GM18861 (cell line): Measurements from ENCODE around the gene OR1K1.
"Not testable (repeated sequence)": the region's sequence is repeated elsewhere in the genome, so short reads cannot be mapped to it uniquely, and the experiment has no call there.

ENCODE experiments used
- ATAC-seq: cut with Tn5 transposase; IDR thresholded peaks from one replicate; pipeline ENCODE4 v1.9.1; 2021; ENCODE audit not compliant: unreplicated experiment

The OR1K1 gene, protein sequence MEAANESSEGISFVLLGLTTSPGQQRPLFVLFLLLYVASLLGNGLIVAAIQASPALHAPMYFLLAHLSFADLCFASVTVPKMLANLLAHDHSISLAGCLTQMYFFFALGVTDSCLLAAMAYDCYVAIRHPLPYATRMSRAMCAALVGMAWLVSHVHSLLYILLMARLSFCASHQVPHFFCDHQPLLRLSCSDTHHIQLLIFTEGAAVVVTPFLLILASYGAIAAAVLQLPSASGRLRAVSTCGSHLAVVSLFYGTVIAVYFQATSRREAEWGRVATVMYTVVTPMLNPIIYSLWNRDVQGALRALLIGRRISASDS

DNA sequence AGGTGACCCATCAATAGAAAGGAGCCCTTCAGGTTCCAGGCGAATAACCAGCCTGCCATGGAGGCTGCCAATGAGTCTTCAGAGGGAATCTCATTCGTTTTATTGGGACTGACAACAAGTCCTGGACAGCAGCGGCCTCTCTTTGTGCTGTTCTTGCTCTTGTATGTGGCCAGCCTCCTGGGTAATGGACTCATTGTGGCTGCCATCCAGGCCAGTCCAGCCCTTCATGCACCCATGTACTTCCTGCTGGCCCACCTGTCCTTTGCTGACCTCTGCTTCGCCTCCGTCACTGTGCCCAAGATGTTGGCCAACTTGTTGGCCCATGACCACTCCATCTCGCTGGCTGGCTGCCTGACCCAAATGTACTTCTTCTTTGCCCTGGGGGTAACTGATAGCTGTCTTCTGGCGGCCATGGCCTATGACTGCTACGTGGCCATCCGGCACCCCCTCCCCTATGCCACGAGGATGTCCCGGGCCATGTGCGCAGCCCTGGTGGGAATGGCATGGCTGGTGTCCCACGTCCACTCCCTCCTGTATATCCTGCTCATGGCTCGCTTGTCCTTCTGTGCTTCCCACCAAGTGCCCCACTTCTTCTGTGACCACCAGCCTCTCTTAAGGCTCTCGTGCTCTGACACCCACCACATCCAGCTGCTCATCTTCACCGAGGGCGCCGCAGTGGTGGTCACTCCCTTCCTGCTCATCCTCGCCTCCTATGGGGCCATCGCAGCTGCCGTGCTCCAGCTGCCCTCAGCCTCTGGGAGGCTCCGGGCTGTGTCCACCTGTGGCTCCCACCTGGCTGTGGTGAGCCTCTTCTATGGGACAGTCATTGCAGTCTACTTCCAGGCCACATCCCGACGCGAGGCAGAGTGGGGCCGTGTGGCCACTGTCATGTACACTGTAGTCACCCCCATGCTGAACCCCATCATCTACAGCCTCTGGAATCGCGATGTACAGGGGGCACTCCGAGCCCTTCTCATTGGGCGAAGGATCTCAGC is at the start of gene OR1K1:
Gene OR1K1, plus strand, starts transcription at position 58 of the 995 bp plus-strand sequence. Its CDS starts 0 bp downstream, at position 58.
- ATAC-seq = no peak

DNA sequence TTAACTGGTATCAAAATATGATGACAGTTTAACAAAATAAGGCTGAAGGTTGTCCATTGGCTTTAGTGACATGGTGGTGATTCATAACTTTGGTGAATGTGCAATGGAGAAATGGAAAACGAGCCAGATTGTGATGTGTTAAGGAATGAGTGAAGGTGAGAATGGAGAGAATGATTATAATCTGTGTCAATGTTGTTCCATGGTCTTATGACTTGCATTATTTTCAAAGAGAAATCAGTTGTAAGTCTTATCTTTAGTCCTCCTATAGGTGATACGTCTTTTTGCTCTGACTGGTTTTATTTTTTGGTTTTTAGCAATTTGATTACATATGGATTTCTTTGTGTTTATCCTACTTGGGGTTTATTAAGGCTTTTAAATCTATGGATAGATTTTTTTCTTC is 45.1 kb upstream of the OR1K1 start:
- ATAC-seq = no peak

DNA sequence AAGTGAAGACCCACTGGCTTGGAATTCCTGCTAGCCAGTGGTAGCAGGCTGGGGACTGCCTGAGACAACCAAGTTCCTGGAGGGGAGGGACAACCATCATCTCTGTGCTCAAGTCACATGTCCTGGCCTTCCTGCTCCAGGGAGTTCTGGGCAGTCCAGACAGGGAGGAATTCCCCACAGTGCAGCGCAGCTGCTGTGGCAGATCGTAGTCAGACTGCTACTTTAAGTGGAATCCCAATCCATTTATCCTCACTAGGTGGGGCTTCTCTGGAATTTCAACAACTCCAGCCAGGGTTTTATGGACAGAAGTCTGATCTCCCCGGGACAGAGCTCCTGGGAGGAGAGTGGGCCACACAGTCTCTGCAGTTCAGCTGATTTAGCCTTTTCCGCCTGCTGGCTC is 32.1 kb upstream of the OR1K1 start:
- no peak for ATAC-seq

DNA sequence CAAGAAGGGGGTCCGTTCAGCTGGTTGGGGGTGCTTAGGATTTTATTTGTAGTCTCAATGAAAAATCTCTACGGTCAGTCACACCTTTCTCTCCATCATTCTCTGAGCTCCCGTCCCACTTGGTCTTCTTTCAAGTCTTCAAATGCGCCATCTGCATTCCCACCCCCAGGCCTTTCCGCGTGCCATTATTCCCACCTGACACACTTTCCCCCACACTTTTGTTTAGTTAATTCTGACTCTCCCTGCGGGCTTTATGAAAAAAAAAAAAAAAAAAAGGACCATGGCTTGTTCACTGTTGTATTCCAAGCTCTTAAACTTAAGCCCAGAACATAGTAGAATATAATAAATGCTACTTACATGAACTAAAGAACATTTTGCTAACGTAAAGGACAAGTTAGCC is 22.9 kb upstream of the OR1K1 start:
- no peak for ATAC-seq

DNA sequence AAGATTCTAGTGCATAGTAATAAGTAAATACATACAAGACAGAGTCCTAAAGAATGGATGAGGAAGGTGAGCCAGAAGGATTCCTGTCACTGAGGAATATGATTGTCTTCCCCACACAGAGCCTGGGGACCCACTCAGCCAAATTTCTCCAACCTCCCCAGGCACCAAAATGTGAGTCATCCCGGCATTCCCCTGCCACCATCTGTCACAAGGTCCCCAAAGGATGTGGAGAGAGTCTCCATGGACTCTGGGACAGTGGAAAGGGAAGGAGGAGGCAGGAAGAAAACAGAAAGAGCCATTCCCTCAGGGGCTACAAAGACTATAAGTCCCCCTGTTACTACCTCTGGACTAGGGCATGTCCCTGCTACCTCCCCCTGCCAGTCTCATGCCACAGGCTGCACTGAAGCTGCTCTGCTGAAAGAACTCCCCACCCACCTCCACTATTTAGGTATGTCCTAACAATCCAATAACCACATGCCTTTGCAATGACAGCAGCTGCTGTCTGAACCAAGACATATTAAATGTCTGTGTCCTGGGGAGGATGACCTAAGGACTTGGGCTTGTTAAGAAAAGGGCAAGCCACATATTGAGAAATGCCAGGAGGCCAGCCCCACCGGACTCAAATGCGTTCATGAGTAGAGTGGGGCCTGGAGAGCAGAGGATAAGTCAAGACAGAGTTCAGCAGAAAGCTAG is 21.8 kb upstream of the OR1K1 start:
- ATAC-seq = no peak

DNA sequence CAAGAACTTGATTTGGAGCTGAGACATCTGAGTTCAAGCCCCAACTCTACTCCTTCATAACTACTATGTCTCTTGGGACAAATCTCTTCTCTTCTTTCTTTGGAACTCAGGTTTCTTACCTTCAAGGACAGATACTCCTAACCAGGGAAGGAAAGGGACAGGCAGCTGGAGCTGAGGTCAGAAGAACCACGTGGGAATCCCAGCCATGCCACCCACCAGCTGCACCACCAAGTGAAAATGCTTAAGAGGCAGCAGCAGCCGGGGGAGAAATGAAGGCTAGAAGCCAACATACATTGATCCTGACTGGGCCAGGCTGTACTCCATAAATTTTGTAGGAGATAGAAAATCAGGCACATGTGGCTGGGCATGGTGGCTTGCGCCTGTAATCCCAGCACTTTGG is 20.7 kb upstream of the OR1K1 start:
- no peak for ATAC-seq

DNA sequence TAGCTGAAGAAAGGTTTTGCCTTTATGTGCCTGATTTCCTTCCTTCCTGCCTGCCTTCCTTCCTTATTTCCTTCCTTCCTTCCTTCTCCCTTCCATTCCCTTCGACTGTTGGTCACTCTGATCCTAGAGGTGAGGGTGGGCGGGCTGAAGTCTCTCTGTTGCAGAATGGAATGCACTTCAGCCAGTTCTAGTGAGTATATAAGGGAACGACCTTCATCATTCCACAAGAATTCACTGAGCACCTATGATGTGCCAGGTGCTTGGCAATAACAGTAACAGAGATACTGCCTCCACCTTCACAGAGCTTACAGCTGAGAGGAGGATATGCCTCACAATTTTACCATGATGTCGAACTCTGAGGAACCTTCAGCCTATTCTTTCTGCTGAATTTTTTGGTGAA is 19.9 kb upstream of the OR1K1 start:
- ATAC-seq = no peak

DNA sequence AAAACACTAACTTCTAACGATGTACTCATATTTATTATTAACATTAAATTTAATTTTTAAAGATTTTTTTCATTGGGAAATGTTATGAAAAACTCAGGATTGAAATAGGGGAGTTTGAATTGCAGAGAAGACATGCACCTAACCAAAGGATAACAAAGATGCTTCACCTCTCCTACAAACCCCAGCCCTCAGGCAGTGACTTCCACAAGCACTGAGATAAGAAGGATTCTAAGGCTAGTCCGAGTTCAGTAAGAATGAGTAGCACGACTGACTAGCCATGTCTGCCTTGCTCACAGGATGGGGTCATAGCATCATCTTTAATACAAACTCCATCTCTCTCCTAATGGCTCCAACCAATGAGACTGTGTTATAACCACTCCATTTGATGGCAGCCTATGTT is 18.3 kb upstream of the OR1K1 start:
- ATAC-seq = no peak

DNA sequence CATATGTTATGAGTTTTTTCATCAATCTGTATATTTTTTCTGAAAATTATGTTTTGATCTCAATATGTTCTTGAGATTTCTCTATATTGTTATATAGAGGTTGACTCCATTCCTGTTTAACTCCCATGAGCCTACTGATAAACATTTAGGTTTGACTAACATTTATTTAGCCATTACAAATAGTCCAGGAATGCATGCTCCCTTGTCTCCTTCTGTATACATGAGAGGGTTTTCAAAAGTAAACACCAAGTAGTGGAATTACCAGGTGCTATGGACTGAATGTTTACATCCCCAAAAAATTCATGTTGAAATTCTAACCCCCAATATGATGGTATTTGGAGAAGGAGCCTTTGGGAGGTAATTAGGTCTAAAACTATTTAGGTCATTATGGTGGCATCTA is 14.7 kb upstream of the OR1K1 start:
- no peak for ATAC-seq

DNA sequence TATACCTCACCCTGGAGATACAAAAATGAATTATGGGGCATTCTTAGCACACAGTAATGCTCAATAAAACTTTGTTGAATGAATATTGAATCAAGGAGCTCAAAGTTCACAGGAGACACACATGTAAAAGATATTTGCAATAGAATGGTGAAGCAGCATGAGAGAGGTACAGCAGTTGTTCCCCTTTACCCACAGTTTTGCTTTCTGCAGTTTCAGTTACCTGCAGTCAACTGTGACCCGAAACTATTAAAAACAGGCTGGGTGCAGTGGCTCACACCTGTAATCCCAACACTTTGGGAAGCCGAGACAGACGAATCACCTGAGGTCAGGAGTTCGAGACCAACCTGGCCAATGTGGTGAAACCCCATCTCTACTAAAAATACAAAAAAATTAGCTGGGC is 13.6 kb upstream of the OR1K1 start:
- ATAC-seq = no peak

DNA sequence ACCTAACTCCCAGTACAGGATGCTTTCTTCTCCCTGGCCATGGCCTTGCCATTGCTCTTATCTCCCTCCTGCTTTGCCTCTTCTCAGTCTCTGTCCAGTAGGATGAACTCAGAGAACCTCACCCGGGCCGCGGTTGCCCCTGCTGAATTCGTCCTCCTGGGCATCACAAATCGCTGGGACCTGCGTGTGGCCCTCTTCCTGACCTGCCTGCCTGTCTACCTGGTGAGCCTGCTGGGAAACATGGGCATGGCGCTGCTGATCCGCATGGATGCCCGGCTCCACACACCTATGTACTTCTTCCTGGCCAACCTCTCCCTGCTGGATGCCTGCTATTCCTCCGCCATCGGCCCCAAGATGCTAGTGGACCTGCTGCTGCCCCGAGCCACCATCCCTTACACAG is 11.1 kb upstream of the OR1K1 start, which contains the start of gene OR5C1:
Gene OR5C1, plus strand, starts transcription at position 103 of the 400 bp plus-strand sequence. Its CDS starts 0 bp downstream, at position 103.
- no peak for ATAC-seq

DNA sequence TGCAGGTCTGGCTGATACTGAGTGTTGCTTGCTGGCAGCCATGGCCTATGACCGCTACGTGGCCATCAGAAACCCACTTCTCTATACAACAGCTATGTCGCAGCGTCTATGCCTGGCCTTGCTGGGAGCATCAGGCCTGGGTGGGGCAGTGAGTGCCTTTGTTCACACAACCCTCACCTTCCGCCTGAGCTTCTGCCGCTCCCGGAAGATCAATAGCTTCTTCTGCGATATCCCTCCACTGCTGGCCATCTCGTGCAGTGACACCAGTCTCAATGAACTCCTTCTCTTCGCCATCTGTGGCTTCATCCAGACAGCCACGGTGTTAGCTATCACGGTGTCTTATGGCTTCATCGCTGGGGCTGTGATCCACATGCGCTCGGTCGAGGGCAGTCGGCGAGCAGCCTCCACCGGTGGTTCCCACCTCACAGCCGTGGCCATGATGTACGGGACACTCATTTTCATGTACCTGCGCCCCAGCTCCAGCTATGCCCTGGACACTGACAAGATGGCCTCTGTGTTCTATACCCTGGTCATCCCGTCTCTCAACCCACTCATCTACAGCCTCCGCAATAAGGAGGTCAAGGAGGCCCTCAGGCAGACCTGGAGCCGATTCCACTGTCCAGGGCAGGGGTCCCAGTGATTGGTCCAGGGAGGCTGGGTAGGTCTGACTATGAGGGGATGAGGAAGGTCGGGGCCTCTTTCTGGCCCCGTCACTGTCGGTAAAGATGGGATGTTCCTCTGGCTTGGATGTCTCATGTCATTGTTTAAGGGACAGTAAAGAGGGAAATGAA is 10.5 kb upstream of the OR1K1 start:
- no peak for ATAC-seq

DNA sequence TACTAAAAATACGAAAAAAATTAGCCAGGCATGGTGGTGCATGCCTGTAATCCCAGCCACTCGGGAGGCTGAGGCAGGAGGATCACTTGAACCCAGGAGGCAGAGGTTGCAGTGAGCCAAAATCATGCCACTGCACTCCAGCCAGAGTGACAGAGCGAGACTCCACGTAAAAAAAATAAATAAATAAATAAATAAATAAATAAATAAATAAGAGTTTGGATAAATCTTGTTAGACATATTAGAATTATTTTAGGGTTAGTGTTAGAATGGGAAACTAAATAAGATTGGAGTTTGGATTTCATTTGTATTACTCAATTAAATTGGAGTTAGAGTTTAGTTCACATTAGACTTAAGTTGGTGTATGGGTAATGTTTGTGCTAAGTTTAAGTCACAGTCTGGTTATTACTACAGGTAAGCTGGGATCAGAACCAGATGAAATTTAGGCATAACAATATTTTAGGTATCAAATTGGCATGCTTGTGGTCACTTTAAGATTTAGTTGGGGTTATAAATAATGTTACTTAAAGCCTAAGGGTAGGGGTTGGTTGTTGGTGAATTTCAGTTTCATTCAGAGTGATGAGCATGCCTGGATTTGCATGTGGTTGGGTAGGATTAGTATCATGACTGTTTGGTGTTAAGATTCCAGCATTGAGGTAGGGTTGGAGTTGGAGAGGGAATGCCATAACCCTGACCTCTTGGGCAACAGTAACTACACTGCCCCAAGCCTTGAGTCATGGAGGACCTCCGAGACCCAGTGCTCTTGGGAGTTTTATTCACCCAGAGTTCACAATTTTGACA is 7.9 kb upstream of the OR1K1 start:
- no peak for ATAC-seq

DNA sequence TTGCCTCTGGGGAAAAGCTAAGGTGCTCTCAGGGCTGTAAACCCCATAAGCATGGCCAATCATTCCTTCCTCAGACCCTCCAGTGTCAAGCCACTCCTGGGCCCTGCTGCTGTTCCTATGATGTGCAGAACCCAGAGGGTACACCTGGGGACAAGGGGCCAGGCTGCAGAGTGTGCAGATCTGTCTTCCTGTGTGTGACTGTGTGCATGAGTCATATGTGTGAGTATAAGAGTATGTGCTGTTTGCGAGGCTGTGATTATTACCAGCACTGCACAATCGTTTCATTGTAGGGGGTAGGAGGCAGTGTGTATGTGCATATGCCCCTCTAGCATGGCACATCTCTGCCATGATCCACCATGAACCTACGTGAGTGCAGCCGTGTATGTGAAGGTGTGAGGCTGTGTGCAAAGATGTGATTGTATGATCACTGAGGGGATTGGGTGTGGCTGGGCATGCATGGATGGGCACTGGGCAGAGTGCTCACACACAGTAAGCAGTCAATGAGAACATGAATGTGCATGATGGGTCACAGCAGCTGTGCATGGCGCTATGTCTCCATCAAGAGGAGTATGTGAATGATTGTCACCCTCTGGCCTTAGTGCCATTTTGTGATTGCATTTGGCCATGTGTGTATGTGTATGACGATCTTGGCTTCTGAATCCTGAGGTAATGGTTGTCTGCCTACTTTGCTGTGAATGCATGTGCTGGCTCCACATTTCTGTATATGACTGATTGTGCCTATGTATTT is 2.4 kb upstream of the OR1K1 start:
- ATAC-seq = no peak

DNA sequence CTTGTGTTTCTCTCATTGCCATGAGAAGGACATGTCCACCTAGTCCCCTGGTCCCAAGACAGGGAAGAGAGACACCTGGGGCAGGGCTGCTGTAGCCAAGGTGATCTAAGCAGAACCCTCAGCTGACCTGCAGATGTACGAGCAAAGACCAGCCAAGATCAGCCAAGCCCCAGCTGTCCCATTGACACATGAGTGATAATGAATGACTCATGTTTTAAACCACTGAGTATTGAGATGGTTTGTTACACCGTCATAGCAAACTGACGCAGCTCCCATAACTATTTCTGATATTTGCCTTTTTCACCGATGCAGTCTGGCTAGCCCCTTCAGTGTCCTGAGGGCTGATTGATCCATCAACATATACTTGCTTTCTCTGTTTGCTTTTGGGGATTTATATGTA is 6.7 kb downstream of the OR1K1 start:
- ATAC-seq = no peak

DNA sequence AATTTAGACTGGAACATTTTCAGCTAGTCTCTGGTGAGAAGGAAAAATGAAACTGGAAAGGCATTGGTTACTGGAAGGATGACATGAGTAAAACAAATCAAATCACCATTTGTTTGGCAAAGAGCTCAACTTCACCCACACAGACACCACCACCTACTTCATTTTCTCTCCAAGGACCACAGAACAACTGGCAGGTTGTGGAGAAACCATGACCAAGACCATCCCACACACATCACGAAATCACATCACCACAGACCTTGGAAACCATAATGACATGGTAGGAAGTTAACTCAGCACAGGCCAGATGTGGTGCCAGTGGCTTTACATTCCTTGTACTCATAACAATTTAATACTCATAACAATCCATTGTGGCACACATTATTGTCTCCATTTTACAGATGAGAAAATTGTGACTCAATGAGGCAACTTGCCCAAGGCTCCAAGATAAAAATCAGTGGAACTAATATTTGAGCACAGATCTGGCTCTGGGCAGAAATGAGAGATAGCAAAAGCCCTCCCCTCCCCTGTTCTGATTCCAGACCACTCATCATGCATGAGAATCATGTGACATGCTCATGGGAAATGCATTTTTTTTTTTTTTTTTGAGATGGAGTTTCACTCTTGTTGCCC is 7.5 kb downstream of the OR1K1 start:
- ATAC-seq = no peak

DNA sequence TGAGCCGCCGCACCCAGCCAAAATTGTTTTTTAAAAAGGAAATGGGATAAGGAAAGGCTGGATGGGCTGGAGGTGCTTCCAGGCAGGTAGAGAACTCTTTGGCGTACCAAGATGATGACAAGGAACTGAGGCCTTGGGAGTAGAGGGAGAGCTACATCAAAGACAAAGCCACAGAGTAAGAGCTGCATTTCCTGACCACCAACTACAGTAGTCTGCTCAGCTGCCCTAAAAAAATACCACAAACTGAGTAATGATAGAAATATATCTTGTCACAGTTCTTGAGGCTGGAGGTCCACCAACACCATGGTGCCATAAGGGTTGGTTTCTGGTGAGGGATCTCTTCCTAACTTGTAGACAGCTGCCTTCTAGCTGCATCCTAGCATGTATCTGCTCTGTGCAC is 8.2 kb downstream of the OR1K1 start:
- ATAC-seq = no peak

DNA sequence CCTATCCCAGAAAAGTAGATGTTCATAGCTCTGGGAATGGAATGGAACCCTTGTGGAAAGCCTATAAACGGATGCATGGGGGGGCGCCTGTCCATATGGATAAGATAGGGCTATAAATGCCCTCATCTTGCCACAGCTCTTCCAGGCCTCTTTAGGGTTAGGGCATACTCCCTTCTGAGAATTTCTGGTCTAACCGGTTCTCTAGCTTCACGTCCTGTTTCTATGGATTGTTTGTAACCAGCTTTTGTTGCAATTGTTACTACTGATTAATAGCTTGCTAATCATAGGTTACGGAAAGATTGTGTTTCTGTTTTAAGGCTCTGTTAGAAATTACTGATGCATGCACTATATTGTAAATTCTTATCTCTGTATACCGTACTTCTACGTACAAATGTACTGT is 9.3 kb downstream of the OR1K1 start:
- ATAC-seq = not testable (repeated sequence)
